ENCODE results near the gene IMP4.

Gene IMP4

DNA sequence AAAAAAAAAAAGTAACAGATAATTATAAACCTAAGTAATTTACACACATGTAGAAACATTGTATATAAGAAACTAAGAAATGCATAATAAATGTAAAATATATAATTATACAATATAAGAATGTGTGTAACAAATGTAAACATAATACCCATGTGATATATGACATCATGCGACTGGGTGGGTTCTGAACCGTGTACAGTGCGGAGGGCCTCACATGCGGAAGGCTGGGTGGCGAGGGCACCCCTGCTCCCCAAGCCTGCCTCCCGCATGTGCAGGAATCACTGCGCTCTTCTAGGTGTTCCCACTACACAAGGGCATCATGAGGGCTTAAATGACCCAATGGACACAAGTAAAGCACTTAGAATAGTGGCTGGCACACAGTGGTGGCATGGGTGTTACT lies 15.2 kb downstream of the IMP4 start:
- DNase-seq (ENCODE audit: low spot score) = no peak

- DNase-seq (ENCODE audit: low spot score) = no peak
Observed at GRCh38 chr2:130358420-130359350, 16.0 kb downstream of the IMP4 start.

DNA sequence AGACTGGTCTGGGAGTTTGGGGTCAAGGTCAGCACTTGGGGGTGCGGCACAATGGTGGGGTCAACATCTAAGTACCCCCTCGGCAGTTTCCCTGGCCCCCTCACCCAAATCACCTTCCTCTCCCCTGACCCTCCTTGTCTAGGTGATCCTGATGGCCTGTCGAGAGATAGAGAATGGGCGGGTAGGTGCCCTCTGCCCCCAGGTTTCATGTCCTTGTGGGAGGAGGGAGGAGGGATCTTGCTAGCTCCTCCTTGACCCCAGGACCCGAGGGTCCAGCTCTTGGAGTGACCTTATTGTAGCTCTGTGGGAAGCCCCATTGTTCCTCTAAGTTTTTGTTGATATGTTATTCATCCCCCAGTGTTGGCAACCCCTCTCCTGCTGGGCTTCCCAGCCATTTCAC lies 16.8 kb downstream of the IMP4 start:
- DNase-seq (ENCODE audit: low spot score) = no peak

DNA sequence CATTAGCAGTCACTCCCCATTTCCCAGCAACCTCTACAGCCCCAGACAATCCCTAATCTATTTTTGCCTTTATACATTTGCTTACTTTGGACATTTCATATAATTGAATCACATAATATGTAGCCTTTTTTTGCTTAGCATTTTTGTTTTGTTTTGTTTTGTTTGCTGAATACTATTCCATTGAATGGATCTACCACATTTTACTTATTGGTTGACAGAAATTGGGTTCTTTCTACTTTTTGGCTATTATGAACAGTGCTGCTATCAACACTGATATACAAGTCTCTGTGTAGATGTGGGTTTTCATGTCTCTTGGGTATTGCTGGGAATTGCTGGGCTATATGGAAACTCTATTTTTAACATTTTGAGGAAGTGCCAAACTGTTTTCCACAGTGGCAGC lies 20.8 kb downstream of the IMP4 start:
- no peak for DNase-seq (ENCODE audit: low spot score)

DNA sequence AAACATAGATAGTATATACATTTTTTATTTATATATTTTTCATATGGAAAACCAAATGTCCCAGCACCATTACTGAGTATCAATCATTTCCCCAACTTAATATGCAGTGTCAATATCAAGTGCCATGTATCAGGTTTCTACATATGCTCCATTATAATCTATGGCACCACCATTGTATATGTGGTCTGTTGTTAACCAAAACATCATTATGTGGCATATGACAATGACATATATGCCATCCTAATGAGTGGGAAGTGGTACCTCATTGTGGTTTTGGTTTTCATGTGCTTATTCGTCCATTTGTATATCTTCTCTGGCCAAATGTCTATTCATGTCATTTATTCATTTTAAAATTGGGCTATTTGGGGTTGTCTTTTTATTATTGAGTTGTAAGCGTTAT lies 22.4 kb downstream of the IMP4 start:
- no peak for DNase-seq (ENCODE audit: low spot score)

- no peak for DNase-seq (ENCODE audit: low spot score)
Observed at GRCh38 chr2:130365963-130366362, 23.3 kb downstream of the IMP4 start.

DNA sequence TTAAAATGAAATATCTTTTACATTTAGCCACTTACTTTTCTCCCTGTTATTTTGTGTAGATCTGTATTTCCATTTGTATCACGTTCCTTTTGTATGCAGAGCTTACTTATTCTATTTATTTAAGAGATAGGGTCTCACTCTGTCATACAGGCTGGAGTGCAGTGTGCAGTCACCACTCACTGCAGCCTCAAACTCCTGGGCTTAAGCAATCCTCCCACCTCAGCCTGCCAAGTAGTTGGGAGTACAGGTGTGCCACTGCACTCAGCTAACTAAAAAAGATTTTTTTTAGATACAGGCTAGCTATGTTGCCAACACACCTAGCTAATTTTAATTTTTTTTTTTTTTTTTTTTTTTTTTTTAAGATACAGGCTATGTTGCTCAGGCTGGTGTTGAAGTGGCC lies 24.0 kb downstream of the IMP4 start:
- DNase-seq (ENCODE audit: low spot score) = no peak

- no peak for DNase-seq (ENCODE audit: low spot score)
Observed at GRCh38 chr2:130368786-130369185, 26.1 kb downstream of the IMP4 start.

DNA sequence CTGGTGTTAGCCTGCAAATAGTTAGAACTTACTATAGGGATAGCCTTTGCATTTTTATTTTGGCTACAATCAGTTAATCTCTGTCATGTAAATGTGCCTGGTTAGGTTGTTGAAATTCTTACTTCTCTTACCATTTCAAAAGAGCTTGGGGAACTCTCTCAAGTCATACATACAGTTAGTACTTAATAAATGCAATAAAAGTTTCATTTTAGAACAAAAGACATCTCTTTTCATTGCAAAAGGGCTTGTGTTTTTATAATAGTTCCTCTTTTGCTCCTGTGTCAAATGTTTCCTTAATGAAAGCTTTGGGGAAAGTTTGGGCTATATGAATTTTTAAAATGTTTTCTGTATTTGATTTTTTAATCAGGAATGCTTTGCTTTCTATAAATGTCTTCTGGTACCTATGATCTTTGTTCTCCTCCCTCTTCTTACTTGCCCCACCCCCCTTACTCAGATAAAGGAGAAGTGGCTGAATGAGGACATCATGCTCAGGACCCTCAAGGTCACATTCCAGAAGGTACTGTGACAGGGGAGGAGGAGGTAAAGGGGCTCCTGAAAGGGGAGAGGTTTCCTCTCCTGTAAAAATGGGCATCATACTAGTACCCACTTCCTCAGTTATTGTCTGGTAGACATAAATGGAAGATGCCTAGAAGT lies 26.7 kb downstream of the IMP4 start:
- DNase-seq (ENCODE audit: low spot score) = no peak

- no peak for DNase-seq (ENCODE audit: low spot score)
Observed at GRCh38 chr2:130369965-130370341, 27.3 kb downstream of the IMP4 start.

DNA sequence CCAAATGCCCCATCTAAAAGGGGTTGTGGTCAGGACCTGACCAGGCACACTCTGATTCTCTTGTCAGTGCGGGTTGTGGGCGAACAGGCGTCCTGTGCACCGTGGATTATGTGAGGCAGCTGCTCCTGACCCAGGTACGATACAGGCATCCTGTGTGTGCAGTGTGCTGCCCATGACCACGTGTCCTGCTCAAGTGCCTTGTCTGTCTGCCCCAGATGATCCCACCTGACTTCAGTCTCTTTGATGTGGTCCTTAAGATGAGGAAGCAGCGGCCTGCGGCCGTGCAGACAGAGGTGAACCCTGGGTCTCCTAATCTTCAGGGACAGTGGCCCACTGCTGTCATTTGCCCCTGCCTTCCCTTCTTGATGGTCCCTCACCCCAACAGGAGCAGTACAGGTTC lies 27.8 kb downstream of the IMP4 start:
- peak; percentile 80 for DNase-seq (ENCODE audit: low spot score)

- DNase-seq (ENCODE audit: low spot score) = peak; percentile 56
Observed at GRCh38 chr2:130371723-130372054, 29.0 kb downstream of the IMP4 start.

DNA sequence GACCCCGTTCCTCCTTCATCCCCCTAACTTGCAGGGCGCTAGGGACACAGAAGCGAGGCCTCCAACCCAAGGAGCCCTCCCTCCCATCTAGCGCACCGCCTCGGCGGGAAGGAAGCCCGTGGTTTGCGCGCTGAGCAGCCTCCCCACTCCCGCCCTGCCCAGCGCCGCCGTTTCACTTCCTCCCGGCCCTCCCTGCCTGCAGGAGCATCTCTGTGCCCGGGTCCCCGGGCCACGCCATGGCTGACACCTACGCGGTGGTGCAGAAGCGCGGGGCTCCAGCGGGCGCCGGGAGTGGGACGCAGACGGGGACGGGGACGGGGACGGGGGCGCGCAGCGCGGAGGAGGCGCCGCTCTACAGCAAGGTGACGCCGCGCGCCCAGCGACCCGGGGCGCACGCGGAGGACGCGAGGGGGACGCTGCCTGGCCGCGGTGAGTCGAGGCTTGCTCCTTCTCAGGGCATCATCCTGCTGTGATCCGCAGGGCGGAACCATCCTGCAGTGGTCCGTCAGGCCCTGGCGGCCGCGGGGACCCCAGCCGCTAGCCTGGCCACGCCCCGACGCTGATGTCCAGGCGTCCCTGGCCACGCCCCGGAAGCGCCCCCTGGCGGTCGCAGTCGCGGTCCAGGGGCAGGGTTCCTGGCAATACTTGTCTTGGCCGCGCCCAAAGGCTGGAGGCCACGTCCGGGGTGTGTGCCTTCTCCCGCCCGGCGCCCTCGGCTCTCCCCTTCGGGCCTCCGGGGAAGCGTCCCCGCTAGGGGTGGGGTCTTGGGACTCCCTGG lies 29.5 kb downstream of the IMP4 start:
- peak; percentile 77 for DNase-seq (ENCODE audit: low spot score)

GRCh38 chr2:130372833-130373807 lies 30.4 kb downstream of the IMP4 start:
- no peak for DNase-seq (ENCODE audit: low spot score)

- no peak for DNase-seq (ENCODE audit: low spot score)
Observed at GRCh38 chr2:130373808-130374365, 31.2 kb downstream of the IMP4 start.

- DNase-seq (ENCODE audit: low spot score) = no peak
Observed at GRCh38 chr2:130374587-130375290, 32.0 kb downstream of the IMP4 start.

DNA sequence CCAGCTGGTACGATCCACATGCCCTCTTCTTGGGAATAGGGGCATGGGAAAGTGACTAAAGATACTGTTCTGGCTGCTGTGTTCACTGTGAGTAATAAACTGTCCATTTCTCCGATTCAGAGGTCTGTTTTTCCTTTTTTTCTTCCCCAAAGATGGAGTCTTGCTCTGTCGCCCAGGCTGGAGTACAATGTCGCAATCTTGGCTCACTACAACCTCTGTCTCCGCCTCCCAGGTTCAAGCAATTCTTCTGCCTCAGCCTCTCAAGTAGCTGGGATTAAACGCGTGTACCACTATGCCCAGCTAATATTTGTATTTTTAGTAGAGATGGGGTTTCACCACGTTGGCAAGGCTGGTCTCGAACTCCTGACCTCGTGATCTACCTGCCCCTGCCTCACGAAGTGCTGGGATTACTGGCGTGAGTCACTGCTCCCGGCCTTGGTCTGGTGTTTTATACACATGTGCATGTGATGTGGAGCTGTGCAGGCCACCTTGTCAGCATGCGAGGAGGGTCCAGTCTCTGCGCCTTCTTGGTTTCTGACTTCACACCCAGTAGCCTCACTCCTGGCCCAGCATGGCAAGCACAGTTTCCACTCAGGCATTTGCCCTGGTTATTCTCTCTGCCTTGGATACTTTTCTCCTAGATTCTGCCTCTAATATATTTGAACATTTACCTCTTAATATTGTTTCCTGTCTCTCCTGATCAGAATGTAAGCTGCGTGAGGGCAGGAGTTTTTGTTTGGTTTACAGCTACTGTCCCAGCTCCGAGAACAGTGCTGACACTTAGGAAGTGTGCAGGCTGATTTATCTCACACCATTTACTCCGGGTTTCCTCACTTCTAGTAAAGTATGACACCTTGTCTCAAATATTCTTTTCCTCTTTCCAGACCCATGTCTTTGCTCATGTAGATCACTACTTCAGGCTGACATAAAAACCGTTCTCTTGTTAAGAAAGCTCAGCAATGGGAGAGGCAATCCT lies 32.9 kb downstream of the IMP4 start:
- DNase-seq (ENCODE audit: low spot score) = no peak

DNA sequence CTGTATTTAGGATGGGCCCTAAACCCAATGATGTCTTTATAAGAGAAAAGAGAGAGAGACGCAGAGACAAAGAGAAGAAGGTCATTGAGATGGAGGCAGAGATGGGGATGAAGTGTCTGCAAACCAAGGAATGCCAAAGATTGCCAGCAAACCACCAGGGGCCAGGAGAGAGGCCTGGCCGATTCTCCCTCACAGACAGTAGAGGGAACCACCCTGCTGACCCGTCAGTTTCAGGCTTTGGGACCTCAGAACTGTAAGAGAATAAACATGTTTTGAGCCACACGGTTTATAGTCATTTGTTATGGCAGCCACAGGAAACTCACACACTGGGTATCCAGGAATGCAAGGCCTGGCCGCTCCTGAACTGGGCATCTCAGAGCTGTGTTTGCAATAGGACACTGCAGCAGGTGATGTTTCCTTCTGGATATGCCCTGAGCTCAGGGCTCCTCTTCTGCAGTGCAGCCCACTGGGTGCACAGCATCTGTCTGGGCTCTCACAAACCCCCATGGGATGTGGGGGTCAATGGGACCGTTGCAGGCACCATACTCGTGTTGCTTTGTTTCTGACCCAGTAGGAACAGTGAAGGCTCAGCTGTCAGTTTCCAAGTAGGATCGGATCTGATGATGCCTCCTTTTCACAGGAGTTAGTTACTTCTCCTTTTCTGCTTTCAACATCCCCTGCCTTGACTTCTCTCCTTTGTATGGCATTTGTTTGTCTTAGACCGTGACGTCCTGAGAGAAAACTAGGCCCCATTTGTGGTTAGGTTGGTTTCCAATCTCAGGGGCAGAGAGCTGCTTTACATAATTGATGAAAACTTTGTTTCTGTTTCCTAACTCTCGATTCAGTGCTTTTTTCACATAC lies 34.0 kb downstream of the IMP4 start:
- DNase-seq (ENCODE audit: low spot score) = no peak

- DNase-seq (ENCODE audit: low spot score) = no peak
Observed at GRCh38 chr2:130377491-130377890, 34.8 kb downstream of the IMP4 start.
